ENCODE results near the gene KRT73. TPM values are rescaled to one million over a fixed set of nuclear protein-coding genes. Genes with fewer than 3 reads are reported as not detected.

KRT73 gene
- total RNA-seq, 2 experiments from 2014 or later, result not detected

DNA sequence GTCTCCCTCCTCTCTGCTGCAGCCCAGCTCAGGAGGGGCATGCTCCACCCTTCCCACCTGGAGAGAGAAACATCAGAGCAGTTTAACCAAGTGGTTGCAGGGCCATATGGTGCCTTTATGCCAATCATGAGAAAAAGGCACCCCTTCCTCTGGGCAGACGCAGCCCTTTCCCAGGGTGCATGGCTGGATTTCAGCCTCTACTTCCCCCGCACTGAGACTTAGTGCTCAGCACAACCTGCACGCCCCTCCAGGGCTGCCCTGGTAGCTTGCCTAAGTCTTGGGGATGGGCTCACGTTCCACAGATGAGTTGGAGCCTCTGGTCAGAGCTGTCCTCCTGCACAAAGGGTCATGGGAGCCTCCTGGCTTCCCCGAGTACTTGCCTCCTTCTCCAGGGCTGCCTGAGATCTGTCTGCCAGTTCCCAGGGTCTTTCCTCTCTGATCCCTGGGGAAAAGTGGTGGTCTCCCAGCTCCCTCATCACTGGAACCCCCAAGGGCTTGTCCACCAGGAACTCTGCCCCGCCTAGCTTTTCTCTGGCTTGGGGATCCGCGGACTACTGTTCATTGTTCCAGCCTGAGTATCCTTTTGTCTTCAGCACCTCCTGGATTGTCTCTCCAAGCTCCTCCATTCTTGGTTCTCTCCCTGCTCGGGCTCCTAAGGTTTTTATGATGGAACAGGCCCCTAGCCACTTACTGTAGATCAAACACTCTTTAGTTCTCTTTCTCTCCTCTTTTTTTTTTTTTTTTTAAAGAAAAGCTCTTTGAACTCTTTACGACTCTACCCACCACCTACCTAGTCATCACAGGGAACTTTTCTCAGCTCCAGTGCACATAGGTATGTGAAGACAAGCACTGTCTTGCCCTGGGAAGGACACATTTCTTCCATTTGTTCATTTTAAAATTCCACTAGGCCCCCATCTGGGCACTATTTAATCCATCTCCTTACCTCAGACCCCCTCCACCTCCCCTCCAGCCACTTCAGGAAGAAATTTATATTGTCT, 38.6 kb downstream of the KRT73 start:
- ChIA-PET CTCF (interaction anchor here (0.8 to 2.0 kb wide), 3 partner anchors 8 to 305 kb away, joined by 3 to 4 read pairs (median 4); no protein-coding TSS in a partner anchor), POLR2A (no interaction called here)

DNA sequence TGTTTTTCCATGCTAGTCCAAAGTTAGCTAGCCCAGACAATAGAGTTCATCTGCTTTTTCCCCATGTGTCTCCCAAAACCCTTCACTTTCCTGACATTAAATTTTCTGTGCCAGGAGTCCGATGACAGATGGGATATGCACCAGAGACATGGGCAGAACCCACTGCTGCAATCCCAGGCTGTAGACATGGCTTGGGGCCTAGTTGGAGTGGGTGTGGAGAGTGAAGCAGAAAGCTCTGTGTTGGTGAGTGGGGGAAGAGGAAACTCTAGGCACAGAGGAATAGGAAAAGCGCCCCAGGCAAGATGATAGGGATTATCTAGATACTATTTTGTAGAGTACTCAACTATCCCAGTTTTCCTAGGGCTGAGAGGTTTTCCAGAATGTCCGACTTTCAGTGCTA, 39.9 kb downstream of the KRT73 start:
- POLR2A ChIA-PET, result no interaction called here
- CTCF ChIA-PET, result interaction anchor here (0.6 to 2.0 kb wide), 6 partner anchors 9 to 301 kb away, joined by 3 to 6 read pairs (median 4); no protein-coding TSS in a partner anchor

DNA sequence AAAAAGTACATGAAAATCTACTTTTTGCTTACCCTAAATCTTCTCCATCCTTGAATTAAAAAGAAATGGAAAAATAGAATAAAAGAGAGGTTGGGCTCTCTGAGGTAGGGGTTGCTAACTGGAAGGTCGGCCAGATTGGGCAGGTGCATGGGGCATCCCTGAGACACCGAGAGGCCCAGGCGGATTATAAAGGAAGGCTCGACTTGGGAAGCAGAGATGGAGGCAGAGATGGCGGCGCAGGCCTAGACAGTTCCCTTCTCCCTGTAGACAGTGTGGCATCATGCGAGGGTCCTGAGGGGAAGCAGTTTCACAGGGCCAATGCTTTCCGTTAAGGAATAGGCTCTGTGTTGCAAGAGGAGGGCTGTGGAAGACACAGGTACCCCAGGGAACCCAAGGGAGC, 41.0 kb downstream of the KRT73 start:
- CTCF ChIA-PET, result no interaction called here
- POLR2A ChIA-PET, result no interaction called here

DNA sequence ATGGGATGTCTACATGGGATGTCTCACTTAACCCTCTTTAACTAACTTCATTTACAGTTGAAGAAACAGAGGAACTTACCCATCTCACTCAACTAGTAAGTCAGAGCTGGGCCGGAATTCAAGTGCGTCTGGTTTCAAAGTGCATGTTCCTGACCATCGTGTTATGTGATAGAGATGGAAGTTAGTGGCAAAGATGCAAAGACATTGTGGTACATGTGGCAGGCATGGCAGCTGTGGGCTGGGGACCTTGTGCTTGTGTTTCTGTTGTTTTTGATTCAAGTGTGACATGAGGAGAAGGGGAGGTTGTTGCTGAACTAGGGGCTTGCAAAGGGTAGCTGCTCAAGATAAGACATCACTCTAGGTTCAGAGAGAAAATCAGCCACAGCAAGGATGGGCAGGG, 42.4 kb downstream of the KRT73 start:
- ChIA-PET POLR2A (no interaction called here), CTCF (no interaction called here)

DNA sequence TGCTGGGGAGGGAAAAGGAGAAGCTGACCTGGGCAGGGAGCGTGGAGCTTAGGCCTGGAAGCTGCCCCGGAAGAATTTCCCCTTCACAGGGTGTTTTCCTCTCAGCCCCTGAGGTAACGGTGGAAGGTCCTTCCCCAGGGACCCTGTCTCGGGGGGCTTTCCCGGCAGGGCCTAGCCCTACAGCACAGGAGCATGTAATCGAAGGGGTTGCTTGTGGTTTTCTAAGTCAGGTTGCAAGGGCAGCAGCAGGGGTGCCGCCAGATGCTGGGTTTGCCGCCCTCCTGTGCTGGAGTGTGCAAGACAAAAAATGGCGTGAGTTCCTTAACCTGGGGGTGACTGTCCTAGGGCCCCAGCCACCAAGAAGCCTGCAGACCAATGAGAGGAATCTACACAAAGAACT, 43.1 kb downstream of the KRT73 start:
- ChIA-PET CTCF (no interaction called here), POLR2A (no interaction called here)

DNA sequence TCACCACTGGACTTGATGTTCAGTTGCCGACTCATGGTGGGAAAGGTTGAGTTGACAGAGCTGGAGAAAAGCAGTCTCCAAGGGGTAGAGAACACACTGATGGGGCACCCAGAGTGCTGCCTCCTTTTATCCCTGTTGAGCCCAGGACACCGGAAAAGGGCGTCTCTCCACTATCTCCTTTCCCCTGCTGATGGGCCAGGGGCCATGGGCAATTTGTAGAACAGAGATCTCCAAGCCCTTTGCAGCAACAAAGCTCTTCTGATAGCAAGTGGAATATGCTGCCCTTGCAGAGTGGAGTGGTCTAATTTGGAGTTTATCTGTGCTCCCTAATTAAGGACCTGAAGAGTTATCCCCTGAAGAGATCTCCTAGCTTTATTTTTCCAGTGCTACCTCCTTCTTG, 44.6 kb downstream of the KRT73 start, which contains the start of gene KRT74:
KRT74 (minus strand) TSS at position 101 of the 400 bp plus-strand sequence; CDS start at position 35, 66 bp downstream.
- ChIA-PET CTCF (interaction anchor here (1.4 kb wide), 1 partner anchor 306 kb away, joined by 3 read pairs; no protein-coding TSS in a partner anchor), POLR2A (no interaction called here)

DNA sequence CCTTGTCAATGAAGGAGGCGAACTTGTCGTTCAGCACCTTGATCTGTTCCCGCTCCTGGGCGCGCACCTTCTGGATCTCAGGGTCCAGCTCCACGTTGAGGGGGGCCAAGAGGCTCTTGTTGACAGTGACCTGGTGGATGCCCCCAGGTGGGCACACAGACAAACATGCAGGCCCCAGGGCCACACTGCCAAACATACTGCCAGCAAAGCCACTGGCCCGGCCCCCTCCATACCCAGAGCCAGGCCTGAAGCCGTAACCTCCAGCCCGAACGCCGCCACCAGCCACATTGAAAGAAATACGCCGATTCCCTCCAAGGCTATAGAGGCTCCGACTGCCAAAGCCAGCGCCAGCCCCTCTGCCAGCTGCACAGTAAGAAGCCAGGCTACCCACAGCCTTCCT, 45.1 kb downstream of the KRT73 start:
- CTCF ChIA-PET, result interaction anchor here (1.4 kb wide), 1 partner anchor 306 kb away, joined by 3 read pairs; no protein-coding TSS in a partner anchor
- POLR2A ChIA-PET, result no interaction called here

DNA sequence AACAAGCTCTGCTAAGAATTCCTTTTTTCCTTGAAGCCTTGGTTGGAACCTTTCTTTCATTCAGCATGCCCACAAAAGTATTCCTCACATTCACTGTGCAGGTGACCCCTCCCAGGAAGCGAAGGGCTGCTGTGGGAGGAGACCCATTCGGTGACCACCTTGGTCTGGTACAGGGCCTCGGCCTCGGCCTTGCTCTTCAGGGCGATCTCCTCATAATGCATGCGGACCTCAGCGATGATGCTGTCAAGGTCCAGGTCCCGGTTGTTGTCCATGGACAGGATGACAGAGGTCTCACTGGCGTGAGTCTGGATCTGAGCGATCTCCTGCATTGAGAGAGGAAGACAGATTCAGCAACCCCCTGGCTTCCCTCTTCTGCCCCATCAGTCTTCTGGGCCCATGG, 47.8 kb downstream of the KRT73 start:
- POLR2A ChIA-PET, result no interaction called here
- CTCF ChIA-PET, result interaction anchor here (0.6 kb wide), 1 partner anchor 308 kb away, joined by 3 read pairs; no protein-coding TSS in a partner anchor

DNA sequence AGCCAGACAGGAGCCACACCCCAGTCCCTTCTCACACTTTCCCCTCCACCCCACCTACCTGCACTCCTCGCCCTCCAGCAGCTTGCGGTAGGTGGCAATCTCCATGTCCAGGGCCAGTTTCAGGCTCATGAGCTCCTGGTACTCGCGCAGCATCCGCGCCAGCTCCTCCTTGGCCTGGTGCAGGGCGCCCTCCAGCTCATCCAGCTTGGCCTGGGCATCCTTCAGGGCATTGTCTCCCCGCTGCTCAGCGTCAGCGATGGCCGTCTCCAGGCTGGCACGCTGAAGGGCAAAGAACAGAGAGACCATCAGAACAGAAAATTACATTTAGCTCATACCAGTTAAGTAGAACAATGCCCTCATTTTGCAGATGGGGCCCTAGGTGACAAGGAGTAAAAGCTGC, 50.2 kb downstream of the KRT73 start:
- CTCF ChIA-PET, result no interaction called here

DNA sequence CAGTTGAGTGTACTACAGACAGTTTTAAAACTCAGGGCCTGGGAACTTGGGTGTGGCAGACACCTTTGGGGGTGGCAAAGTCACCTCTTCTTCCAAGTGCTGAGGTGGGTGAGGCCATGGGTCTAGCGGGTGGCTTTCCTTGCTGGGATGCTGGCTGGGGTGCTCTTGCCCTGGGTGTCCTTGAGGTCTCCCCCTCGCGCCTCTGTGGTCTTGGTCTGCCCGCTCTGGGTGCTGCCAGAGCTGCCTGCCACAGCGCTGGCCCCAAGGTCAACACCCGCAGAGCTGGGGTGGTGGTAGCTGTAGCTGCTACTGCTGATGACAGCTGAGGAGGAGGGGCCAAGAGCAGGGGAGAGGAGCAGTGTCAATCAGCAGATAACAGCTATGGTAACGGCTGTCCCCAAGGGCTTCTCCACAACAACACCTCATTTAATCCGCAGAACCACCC, 51.5 kb downstream of the KRT73 start:
- ChIA-PET CTCF (no interaction called here), POLR2A (no interaction called here)

More for the DNA sequence above, 50.2 kb downstream of the KRT73 start:
- POLR2A ChIA-PET, result no interaction called here

DNA sequence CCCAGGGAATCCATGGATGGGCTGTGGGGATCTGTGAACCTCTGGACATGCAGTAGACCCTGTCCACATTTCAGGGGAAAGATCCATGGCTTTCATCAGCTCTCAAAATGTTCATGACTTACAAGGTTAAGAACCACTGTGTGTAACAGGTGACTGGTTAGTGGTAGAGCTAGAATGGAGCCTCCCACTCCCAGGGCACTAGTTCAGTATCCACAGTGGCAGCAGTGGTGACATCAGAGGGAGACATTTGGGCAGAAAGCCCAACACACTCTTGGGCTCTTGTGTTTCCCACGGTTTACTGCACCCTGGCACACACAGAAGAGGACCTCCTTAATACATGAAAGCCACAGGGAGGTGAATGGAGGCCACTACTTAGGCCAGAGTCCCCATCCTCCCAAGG, 53.8 kb downstream of the KRT73 start:
- CTCF ChIA-PET, result interaction anchor here (1.3 kb wide), 1 partner anchor 306 kb away, joined by 3 read pairs; no protein-coding TSS in a partner anchor
- POLR2A ChIA-PET, result no interaction called here

DNA sequence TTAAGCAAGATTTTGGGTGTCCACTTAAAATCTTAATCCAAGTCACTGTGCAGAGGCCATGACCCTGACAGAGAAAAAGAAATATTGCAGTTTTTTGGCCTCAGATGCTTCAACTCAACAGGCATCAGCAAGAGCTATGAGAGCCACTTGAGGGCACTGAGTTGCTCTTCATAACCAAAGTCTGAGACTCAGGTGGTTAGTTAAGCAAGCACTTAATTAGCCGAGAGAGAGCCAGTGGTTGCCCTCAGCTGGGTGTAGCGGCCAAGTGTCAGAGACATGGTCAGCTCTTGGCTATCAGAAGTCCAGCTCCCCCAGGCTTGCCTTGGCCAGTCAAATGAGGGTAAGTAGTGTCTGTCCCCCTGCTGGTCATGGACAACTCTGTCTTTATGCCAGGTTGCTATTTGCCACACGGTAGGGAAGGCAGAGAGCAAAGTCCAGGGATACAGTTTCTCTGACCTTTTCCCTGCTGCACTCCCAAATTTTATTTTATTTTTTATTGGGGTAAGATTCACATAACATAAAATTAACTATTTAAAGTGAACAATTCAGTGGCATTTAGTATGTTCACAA, 56.4 kb downstream of the KRT73 start:
- CTCF ChIA-PET, result no interaction called here

DNA sequence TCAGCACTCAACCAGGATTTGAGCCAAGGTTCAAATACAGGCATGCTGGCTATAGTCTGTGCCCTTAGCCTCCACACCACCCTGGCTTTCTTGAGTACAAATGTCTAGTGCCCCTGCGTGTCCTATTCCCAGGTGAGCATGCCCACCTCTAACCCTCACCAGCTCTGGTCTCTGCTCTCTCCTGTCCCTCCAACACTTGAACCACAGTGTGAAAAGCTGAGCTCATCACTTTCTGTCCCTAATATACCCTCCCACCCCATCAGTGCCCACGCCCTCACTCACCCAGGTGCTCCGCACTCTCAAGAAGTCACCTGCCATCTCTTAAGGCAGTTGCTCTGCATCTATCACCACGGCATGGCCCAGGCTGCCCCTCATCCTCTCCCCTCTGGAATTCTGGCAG, 58.4 kb downstream of the KRT73 start:
- ChIA-PET CTCF (no interaction called here), POLR2A (no interaction called here)

More for the DNA sequence above, 56.4 kb downstream of the KRT73 start:
- POLR2A ChIA-PET, result no interaction called here

DNA sequence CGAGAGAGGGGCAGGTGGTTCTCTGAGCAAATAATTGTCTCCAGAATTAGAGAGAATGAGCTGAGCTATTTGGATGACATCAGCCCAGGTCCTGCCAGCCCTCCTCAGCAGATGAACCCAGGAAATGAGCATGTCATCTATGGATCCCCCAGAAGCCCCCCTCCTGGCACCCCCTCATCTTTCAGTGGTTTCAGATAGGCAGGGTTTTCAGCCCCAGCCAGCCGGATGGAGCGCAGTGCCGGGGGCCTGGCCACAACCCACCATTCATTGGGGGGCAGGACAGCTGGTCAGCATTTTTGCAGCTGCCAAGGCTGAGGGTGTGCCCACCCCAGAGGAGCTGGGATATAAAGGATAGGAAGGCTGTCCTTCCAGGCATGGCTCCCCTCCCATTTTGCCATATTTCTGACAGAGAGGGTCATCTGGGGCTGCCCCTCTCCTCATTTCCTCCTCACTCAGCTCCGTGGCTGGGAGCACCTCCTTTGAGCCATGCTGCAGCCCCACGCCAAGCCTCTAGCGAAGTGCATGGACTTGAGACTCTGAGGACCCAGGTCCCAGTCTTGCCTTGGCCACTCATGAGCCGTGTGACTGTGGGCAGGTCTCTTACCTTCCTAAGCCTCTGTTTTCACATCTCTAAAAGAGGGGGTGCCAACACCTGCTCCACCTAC, 59.4 kb downstream of the KRT73 start:
- POLR2A ChIA-PET, result no interaction called here
- CTCF ChIA-PET, result no interaction called here

Other genes starting within 250 kb of the KRT73 start
- gene KRT84, start 232.9 kb downstream of the KRT73 start, total RNA-seq, result not detected
- not detected for gene KRT82, start 212.2 kb downstream of the KRT73 start, total RNA-seq
- not detected for gene KRT75, start 184.2 kb downstream of the KRT73 start, total RNA-seq
- not detected for gene KRT6B, start 166.4 kb downstream of the KRT73 start, total RNA-seq
- not detected for gene KRT6C, start 144.8 kb downstream of the KRT73 start, total RNA-seq
- gene KRT6A, start 125.3 kb downstream of the KRT73 start, total RNA-seq, result not detected
- gene KRT5, start 98.2 kb downstream of the KRT73 start, total RNA-seq, result not detected
- not detected for gene KRT71, start 65.4 kb downstream of the KRT73 start, total RNA-seq
- not detected for gene KRT74, start 44.7 kb downstream of the KRT73 start, total RNA-seq
- gene KRT72, start 17.1 kb downstream of the KRT73 start, total RNA-seq, result not detected
- gene KRT2, start 33.7 kb upstream of the KRT73 start, total RNA-seq, result not detected
- not detected for gene KRT1, start 61.8 kb upstream of the KRT73 start, total RNA-seq
- not detected for gene KRT77, start 85.0 kb upstream of the KRT73 start, total RNA-seq
- gene KRT76, start 158.8 kb upstream of the KRT73 start, total RNA-seq, result not detected
- not detected for gene KRT3, start 177.6 kb upstream of the KRT73 start, total RNA-seq
- not detected for gene KRT4, start 195.6 kb upstream of the KRT73 start, total RNA-seq
- under 1 TPM; 0.23 to 0.44 TPM for gene KRT79, start 215.8 kb upstream of the KRT73 start, total RNA-seq
- gene KRT78, start 230.4 kb upstream of the KRT73 start, total RNA-seq, result not detected